PC-9 (cell line): ENCODE data around the gene NPTXR. TPM values are rescaled to one million over a fixed set of nuclear protein-coding genes. Genes with fewer than 3 reads are reported as not detected.

ENCODE experiments used
- BruUV-seq: library from RNA; stranded (reverse); fragments of 400-500 nt; replicated peaks from 2 replicates; lab custom pipeline; 2021; lab: Mats Ljungman, UMichigan
- CTCF ChIA-PET: fragments of 300-600 bp; sonication (Branson Sonifier 250); formaldehyde crosslinking; loops from one replicate; lab custom pipeline; 2022; ENCODE audit warnings: antibody characterized with exemption; lab: Charles Lee
- POLR2A ChIA-PET: fragments of 300-600 bp; sonication (Branson Sonifier 250); formaldehyde crosslinking; loops from one replicate; lab custom pipeline; 2022; ENCODE audit warnings: antibody characterized with exemption; ENCODE audit not compliant: unreplicated experiment; lab: Charles Lee
- DNase-seq, 2 experiments: peaks; one replicate each; pipeline versions ENCODE4 v3.0.0 to v3.0.0-alpha.2; 2015 to 2022; ENCODE audit warnings: mixed read lengths in 1 of 2
- H2AFZ ChIP-seq: fragments of 200-600 bp; sonication (generic); 2 replicates; pipeline ENCODE4 v1.8.1; 2017; ENCODE audit warnings: antibody characterized with exemption
- H3F3A ChIP-seq: fragments of 200-600 bp; sonication (generic); 2 replicates; pipeline ENCODE4 v1.8.1; 2017; ENCODE audit warnings: antibody characterized with exemption, mild to moderate bottlenecking, low read depth; ENCODE audit not compliant: insufficient read depth
- H3K27ac ChIP-seq: fragments of 200-600 bp; sonication (generic); 2 replicates; pipeline ENCODE4 v1.6.1; 2016; ENCODE audit warnings: mixed run types
- H3K27me3 ChIP-seq: fragments of 200-600 bp; sonication (generic); 2 replicates; pipeline ENCODE4 v1.6.1; 2016; ENCODE audit warnings: low read depth, mixed run types; ENCODE audit not compliant: insufficient read depth
- H3K36me3 ChIP-seq: fragments of 200-600 bp; sonication (generic); 2 replicates; pipeline ENCODE4 v1.6.1; 2016; ENCODE audit warnings: low read depth, mixed run types
- H3K4me1 ChIP-seq: fragments of 200-600 bp; sonication (generic); replicated peaks from 2 replicates; pipeline ENCODE4 v1.6.1; 2016; ENCODE audit warnings: mixed run types; ENCODE audit not compliant: insufficient read depth
- H3K4me2 ChIP-seq: fragments of 200-600 bp; sonication (generic); 2 replicates; pipeline ENCODE4 v1.6.1; 2017; ENCODE audit warnings: mixed run types
- H3K4me3 ChIP-seq: fragments of 200-600 bp; sonication (generic); 2 replicates; pipeline ENCODE4 v1.6.1; 2016; ENCODE audit warnings: mixed run types
- H3K79me2 ChIP-seq: fragments of 200-600 bp; sonication (generic); 2 replicates; pipeline ENCODE4 v1.6.1; 2017; ENCODE audit warnings: low read depth, mixed run types
- H3K9me2 ChIP-seq: fragments of 200-600 bp; sonication (generic); 2 replicates; pipeline ENCODE4 v1.8.1; 2017; ENCODE audit warnings: mild to moderate bottlenecking; ENCODE audit not compliant: insufficient read depth
- H3K9me3 ChIP-seq: fragments of 200-600 bp; sonication (generic); 2 replicates; pipeline ENCODE4 v1.8.1; 2016; ENCODE audit warnings: low read depth; ENCODE audit not compliant: insufficient read depth
- H4K20me1 ChIP-seq: fragments of 200-600 bp; sonication (generic); 2 replicates; pipeline ENCODE4 v1.8.1; 2017; ENCODE audit not compliant: insufficient read depth
- EZH2 ChIP-seq: fragments of 200-600 bp; sonication (generic); IDR thresholded peaks from 2 replicates; pipeline ENCODE4 v1.8.0; 2017; ENCODE audit warnings: antibody characterized with exemption, low read depth
- intact Hi-C: fragments of 100-400 bp; cut with micrococcal nuclease; formaldehyde crosslinking; loops from one replicate; pipeline ENCODE4 v1.10.0; 2022; ENCODE audit not compliant: unreplicated experiment
- total RNA-seq: library from RNA; stranded (reverse); gene quantifications from 2 replicates; pipeline ENCODE4 v1.2.3, GENCODE V29; 2021
- TF ChIP-seq, protein P1 (sequence below): fragments of 200-600 bp; sonication (generic); conservative IDR thresholded peaks from 2 replicates; pipeline ENCODE4 v1.6.1; 2017; ENCODE audit warnings: mixed run types, antibody characterized with exemption, mild to moderate bottlenecking, moderate library complexity

The NPTXR gene
- total RNA-seq, 1 experiment from 2014 or later, result 14.7 TPM

DNA sequence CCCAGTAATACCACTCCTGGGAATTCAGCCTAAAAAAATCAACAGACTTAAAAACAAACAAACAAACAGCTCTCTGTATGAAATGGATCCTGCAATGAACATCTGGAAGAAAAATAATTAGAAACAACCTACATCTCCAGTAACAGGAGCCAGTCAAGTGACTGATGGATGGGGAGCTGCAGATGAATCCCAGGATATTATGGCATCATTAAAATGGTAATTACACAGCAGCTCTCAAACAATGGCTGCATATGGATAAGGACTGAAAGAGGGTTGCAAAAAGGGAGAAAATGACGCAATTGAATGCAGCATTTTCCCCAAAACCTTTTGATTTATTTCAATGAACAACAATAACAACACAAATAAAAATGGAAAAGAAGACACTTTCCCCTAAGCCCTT, 4.1 kb downstream of the NPTXR start:
- no peak for DNase-seq
- Histone ChIP-seq H3F3A (peaks cover 16% of the 10 kb centered on the region; the same call in 1 of the 2 replicates), H3K27me3 (no peaks in the 10 kb centered on the region; the same call in 1 of the 2 replicates), H3K4me2 (no peak overlapping the region), H3K4me3 (no peak overlapping the region), H3K27ac (no peak overlapping the region), H2AFZ (no peak overlapping the region), H3K9me3 (no peaks in the 10 kb centered on the region), H3K79me2 (no peaks in the 10 kb centered on the region), H4K20me1 (no peaks in the 10 kb centered on the region), H3K9me2 (no peaks in the 10 kb centered on the region), H3K36me3 (no peaks in the 10 kb centered on the region), H3K4me1 (peaks cover 30% of the 10 kb centered on the region)
- intact Hi-C loops, result loop anchor here (5.0 kb wide), 1 partner anchor 72 kb away; no protein-coding TSS in a partner anchor
- POLR2A ChIA-PET, result no interaction called here
- BruUV-seq, result no TSS peak
- CTCF ChIA-PET, result interaction anchor here (0.6 kb wide), 1 partner anchor 554 kb away, joined by 13 read pairs; no protein-coding TSS in a partner anchor
- TF ChIP-seq, protein P1, sequence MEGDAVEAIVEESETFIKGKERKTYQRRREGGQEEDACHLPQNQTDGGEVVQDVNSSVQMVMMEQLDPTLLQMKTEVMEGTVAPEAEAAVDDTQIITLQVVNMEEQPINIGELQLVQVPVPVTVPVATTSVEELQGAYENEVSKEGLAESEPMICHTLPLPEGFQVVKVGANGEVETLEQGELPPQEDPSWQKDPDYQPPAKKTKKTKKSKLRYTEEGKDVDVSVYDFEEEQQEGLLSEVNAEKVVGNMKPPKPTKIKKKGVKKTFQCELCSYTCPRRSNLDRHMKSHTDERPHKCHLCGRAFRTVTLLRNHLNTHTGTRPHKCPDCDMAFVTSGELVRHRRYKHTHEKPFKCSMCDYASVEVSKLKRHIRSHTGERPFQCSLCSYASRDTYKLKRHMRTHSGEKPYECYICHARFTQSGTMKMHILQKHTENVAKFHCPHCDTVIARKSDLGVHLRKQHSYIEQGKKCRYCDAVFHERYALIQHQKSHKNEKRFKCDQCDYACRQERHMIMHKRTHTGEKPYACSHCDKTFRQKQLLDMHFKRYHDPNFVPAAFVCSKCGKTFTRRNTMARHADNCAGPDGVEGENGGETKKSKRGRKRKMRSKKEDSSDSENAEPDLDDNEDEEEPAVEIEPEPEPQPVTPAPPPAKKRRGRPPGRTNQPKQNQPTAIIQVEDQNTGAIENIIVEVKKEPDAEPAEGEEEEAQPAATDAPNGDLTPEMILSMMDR, result no peak
- TF ChIP-seq EZH2, result no peak

DNA sequence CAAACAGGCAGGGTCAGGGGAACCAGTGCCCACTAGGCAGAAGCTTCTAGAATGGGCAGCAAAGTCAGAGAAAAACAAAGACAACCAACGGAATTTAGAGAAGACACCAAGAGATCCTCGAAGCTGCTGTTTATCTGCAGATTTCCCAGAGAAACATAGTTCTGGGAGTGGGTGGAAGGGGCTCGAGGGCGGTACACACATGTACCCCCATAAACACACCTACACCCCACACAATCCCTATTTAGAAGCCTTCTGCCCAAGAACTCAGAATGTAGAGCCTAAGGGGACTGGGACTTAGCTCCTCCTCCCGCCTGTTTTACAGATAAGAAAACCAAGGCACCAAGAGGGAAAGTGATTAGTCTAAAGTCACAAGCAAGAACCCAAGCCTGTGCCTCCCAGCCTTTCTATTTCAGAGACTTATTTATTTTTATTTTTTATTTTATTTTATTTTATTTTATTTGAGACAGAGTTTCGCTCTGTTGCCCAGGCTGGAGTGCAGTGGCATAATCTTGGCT, 6.4 kb downstream of the NPTXR start:
- no peaks in the 10 kb centered on the region for H3K79me2 ChIP-seq
- H2AFZ ChIP-seq, result no peak overlapping the region
- H3F3A ChIP-seq, result peaks cover 14% of the 10 kb centered on the region; the same call in 1 of the 2 replicates
- ChIA-PET CTCF (no interaction called here), POLR2A (no interaction called here)
- no peaks in the 10 kb centered on the region for H4K20me1 ChIP-seq
- H3K4me1 ChIP-seq, result peaks cover 20% of the 10 kb centered on the region
- H3K9me2 ChIP-seq, result no peaks in the 10 kb centered on the region
- no peak for TF ChIP-seq EZH2
- TF ChIP-seq, protein P1, result no peak
- intact Hi-C loops, result no loop called here
- no peak overlapping the region for H3K4me2 ChIP-seq
- no peak overlapping the region for H3K27ac ChIP-seq
- no peak for DNase-seq
- H3K27me3 ChIP-seq, result no peaks in the 10 kb centered on the region
- no peaks in the 10 kb centered on the region for H3K36me3 ChIP-seq
- no TSS peak for BruUV-seq
- no peaks in the 10 kb centered on the region for H3K9me3 ChIP-seq
- H3K4me3 ChIP-seq, result no peak overlapping the region

DNA sequence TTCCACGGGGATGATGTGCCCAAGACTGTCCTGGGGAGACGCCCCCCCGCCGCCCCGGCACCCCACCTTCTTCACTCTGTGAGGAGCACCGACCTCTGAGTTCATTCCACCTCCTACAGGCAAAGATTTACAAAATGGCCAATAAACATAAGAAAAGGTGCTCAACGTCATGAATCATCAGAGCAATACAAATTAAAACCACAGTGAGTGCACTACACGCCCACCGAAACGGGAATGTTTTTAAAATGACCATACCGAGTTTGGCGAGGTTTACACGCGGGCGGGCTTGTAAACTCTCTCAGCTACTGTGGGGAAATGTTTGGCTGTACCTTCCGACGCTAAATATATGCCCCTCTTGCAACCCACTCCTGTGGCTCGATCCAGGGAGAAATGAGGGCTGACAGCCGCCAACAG, 7.9 kb downstream of the NPTXR start:
- Histone ChIP-seq H3F3A (peaks cover 11% of the 10 kb centered on the region; the same call in 1 of the 2 replicates), H3K4me1 (peaks cover 18% of the 10 kb centered on the region), H3K9me3 (no peaks in the 10 kb centered on the region), H3K36me3 (no peaks in the 10 kb centered on the region), H3K9me2 (no peaks in the 10 kb centered on the region), H4K20me1 (no peaks in the 10 kb centered on the region), H3K4me3 (no peak overlapping the region), H3K4me2 (no peak overlapping the region), H3K27me3 (no peaks in the 10 kb centered on the region), H3K27ac (no peak overlapping the region), H3K79me2 (no peaks in the 10 kb centered on the region), H2AFZ (no peak overlapping the region)
- TF ChIP-seq EZH2, result no peak
- TF ChIP-seq, protein P1, result no peak
- intact Hi-C loops, result no loop called here
- ChIA-PET POLR2A (no interaction called here), CTCF (no interaction called here)
- DNase-seq, result no peak
- no TSS peak for BruUV-seq
